GM21576 (cell line): Measurements from ENCODE around the gene KCNJ14.

ENCODE experiments used
- ATAC-seq: cut with Tn5 transposase; IDR thresholded peaks from one replicate; pipeline ENCODE4 v1.9.1; 2021; ENCODE audit warnings: mild to moderate bottlenecking, moderate library complexity; ENCODE audit not compliant: unreplicated experiment

Gene KCNJ14

DNA sequence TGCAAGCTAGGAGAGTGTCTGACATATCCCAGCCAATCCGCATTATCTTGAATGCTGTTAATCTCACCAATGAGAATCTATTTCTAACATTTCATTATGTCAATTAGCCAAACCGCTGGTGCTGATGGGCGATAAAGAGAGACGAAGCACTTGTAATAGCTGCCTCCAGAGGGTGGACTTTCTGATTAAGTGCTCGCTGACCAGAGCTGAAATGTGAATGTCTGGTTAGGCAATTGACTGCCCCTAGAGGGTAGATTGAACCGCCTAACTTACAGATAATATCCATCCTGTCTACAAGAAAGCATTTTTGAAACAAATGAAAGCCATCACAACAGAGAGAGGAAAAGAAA, 10.1 kb upstream of the KCNJ14 start:
- ATAC-seq, result peak; percentile 23

DNA sequence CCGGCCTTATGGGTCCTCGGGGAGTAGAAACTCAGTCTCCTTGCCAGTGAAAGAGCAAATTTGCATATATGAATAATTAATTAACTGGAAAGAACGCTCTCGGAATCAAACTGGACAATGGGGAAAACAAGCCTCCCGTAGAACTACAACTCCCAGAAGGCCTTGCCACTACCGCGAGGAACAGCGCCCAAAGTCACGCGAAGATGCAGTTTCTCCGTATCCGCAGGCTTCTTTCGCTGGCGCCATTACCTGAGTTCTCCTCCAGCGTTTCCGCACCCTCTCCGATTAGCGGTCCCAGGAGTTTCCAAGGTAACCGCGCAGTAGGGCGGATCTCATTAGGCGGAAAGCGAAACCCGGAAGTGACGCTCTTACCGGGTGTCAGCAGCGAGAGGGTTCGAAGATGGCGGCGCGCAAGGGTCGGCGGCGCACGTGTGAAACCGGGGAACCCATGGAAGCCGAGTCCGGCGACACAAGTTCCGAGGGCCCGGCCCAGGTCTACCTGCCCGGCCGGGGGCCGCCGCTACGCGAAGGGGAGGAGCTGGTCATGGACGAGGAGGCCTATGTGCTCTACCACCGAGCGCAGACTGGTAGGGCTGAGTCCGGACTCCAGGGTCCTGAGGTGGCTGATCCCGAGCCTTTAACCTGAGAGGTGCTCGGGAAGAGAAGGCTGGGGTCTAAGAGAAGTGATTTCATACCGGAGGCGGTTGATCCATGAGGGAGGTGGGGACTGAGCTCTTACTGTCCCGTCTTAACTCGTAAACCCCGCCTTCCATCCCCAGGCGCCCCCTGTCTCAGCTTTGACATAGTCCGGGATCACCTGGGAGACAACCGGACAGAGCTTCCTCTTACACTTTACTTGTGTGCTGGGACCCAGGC, 9.5 kb upstream of the KCNJ14 start, which contains the start of gene GRWD1:
GRWD1 (plus strand) TSS at position 378 of the 876 bp plus-strand sequence; CDS start at position 401, 23 bp downstream.
- peak; percentile 66 for ATAC-seq

DNA sequence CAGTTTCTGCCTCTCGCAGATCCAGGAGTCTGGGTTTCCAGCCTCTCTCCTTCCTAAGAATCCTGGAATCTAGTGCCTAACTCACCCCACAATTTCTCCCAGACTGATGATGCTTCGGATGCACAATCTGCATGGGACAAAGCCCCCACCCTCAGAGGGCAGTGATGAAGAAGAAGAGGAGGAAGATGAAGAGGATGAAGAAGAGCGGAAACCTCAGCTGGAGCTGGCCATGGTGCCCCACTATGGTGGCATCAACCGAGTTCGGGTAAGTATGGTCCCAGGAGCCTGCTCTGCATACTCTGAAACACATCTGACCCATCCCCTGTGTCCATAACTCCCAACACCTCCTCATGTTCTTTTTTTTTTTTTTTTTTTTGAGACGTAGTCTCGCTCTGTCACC, 8.8 kb upstream of the KCNJ14 start:
- ATAC-seq, result no peak

DNA sequence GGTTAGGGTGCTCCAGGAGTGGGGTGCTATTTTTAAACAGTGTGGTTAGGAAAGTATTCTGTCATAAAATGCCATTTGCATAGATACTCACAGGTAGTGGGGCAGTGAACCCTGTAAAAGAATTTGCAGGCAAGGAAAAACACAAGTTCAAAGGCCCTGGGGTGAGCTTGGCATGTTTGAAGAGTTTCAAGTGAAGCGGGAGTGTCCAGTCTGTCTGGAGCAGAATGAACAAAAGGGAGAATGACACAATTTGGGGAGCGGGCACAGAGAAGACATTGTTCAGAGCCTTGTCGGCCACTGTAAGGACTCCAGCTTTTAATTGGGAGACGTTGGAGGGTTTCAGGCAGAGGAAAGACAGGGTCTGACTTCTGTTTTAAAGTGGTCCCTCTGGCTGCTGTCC, 6.8 kb upstream of the KCNJ14 start:
- no peak for ATAC-seq

DNA sequence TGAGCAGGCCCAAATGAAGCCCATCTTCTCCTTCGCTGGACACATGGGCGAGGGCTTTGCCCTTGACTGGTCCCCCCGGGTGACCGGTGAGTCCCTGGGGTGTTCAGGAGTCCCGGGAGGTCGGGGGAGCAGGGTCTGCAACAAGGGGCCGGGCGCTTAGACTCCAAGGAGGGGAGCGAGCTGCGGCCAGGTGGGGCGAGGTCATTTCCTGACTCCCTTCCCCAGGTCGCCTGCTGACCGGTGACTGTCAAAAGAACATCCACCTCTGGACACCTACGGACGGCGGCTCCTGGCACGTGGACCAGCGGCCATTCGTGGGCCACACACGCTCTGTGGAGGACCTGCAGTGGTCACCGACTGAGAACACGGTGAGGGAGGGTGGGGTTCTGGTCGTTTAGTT, 4.9 kb upstream of the KCNJ14 start:
- no peak for ATAC-seq

DNA sequence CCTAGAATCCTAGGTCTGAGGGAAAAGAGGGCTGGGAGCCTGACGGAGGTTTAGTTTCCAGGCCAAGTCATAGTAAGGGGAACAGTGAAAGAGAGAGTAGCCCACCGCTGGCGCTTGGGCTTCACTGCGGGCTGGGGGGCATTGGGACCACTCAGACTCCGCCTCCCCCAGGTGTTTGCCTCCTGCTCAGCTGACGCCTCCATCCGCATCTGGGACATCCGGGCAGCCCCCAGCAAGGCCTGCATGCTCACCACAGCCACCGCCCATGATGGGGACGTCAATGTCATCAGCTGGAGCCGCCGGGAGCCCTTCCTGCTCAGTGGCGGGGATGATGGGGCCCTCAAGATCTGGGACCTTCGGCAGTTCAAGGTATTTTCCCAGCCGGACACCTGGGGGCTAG, 4.5 kb upstream of the KCNJ14 start:
- no peak for ATAC-seq

DNA sequence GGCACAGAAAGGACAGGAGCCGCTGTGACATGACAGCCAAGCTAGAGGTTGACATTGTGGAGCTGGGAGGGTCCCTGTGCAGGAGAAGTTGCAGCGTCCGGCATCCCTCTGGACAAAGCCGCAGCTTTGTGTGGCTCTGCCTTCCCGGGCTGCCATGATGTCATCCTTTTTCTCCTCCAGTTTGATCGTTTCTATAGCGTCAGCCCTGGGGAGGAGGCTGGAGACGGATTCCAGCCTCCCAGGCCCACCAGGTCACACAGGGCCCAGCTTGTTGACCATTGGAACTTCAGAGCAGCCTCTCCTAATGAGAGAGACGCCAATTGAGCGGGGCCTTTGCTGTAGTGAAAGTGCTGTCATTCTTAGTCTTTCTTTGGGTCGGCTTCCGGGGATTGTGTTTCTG, 3.8 kb upstream of the KCNJ14 start:
- ATAC-seq, result no peak

DNA sequence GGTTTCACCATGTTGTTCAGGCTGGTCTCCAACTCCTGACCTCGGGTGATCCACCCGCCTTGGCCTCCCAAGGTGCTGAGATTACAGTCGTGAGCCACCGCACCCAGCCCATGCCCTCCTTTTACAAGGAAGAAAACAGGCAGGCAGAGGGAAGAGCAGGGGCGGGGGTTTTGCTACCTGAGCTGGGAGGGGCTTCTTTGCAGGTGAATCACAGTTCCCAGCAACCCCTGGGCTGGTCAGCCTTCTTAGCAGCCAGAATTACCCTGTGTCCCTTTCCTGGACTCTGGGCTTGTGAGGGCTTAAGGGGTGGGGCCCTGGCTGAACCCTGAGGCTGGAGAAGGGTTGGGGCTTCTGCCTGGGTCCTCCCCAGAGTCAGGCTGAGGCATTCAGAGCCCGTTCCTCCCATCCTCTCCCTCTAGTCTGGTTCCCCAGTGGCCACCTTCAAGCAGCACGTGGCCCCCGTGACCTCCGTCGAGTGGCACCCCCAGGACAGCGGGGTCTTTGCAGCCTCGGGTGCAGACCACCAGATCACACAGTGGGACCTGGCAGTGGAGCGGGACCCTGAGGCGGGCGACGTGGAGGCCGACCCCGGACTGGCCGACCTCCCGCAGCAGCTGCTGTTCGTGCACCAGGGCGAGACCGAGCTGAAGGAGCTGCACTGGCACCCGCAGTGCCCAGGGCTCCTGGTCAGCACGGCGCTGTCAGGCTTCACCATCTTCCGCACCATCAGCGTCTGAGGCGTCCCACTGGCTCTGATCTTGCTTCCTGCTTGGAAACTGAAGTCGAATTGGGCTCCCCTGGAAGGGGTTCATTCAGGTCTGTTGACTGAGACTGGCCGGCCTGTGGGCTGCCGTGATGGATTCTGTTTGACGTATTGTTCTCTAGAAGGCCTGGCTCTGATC, 2.8 kb upstream of the KCNJ14 start:
- no peak for ATAC-seq

DNA sequence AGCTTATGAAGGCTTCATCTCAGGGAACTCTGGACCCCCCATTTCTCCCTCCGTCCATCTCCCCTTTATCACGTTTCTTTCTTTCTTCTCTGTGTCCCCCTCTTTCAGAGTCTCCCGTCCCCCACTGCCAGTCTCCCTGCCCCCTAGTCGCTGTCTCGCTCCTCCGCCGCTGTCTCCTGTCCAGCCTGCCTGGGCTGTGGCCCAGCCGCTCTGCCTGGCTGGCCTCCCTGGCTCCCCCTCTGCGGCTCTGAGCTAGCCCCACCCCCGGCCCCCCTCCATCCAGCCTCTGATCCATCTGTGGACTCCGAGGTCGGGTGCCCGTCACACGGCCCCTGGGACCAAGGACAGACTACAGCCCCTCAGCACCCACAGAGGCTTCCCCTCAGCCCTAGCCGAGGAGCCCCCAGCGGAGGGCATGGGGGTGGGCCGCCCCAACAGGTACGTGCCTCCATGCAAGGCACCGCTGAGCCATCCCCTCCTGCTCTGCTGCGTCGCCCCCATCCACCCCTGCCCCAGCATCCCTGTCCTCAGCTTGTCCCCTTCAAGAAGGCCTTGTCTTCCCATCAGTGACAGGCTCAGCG, 1.1 kb upstream of the KCNJ14 start:
- ATAC-seq, result no peak

DNA sequence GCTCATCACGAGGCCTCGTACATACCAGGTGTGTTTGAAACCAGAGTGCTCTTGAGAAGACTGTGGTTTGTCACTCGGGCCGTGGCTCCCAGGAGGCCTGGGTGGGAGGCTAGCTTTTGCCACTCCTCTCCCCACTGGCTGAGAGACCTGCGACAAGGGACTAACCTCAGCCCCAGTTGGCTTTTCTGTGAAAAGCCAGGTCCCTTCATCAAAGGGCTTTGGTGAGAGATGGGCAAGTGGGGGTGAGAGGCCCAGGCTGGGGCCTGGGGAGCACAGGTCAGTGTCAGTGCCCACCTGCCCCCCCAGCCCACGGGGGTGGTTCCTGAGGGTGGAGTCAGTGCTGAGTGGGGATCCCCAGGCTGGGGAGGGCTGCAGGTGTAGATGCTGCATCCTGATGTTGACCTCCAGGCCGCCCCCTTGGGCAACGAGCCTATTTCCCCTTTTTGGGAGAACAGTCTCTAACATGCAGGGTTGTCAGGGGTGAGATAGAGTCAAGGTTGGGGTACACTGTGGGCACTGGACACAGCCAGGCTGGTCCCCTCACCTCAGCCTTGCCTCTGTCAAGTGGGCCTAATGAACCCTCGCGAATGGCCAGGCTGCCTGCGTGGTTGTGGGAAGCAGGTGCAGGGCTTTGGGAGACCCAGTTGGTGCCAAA, 661 bp downstream of the KCNJ14 start:
- ATAC-seq, result no peak

DNA sequence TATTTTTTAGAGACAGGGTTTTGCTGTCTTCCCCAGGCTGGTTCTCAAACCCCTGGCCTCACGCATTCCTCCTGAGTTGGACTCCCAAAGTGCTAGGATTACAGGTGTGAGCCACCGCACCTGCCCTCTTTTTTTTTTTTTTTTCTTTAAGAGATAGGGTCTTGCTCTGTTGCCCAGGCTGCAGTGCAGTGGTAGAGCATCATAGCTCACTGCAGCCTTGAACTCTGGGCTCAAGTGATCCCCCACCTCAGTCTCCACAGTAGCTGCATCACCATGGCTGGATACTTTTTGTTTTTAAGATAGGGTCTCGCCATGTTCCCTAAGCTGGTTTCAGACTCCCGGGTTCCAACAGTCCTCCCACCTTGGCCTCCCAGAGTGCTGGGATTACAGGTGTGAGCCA, 1.5 kb downstream of the KCNJ14 start:
- ATAC-seq, result no peak

DNA sequence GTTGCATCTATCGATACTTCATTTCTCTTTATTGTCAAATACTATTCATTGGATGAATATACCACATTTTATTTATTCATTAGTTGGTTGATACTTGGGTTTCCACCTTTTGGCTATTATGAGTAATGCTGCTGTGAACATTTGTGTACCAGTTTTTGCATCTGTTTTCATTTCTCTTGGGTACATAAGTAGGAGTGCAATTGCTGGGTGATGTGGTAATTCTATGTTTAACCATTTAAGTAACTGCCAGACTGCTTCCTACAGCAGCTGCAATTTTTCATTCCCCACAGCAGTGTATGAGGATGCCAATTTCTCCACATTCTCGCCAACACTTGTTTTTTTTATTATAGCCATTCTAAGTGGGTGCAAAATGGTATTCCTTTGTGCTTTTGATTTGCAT, 2.6 kb downstream of the KCNJ14 start:
- ATAC-seq, result no peak

DNA sequence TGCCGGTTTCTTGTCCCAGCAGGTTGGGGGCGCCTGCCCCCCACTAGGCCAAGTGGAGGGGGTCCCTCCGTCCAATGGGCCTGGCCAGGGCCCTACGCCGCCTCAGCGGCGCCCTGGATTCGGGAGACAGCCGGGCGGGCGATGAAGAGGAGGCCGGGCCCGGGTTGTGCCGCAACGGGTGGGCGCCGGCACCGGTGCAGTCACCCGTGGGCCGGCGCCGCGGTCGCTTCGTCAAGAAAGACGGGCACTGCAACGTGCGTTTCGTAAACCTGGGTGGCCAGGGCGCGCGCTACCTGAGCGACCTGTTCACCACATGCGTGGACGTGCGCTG, 6.2 kb downstream of the KCNJ14 start:
- ATAC-seq, result no peak

DNA sequence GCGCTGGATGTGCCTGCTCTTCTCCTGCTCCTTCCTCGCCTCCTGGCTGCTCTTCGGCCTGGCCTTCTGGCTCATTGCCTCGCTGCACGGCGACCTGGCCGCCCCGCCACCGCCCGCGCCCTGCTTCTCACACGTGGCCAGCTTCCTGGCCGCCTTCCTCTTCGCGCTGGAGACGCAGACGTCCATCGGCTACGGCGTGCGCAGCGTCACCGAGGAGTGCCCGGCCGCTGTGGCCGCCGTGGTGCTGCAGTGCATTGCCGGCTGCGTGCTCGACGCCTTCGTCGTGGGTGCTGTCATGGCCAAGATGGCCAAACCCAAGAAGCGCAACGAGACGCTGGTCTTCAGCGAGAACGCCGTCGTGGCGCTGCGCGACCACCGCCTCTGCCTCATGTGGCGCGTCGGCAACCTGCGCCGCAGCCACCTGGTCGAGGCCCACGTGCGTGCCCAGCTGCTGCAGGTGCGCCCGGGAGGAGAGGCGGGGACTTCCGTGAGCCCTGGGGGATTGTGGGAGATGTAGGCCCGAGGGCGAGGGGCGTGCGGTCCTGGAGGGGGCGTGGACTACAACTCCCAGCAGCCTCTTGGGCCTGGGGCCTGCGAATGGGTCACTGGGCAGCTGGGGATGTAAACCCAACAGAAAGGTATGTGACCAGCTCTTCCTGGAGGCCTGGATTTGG, 6.7 kb downstream of the KCNJ14 start:
- no peak for ATAC-seq

DNA sequence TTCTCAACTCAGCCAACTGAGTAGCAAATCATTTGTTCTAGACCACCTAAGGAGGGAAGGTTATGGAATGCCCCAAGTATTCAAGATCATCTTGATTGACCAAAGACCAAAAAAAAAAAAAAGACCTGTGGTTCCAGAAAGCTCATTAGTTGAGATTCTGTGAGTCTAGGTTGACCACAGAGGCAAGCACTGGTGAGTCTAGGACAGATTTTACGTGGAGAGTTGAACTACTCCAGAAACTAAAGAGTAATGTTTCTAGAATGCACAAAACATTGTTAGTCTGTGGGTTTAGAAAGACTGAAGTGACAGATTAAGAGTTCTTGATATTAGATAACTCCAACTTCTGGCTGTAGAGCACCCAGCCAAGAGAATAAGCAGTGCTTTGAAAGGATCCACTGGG, 9.8 kb downstream of the KCNJ14 start:
- no peak for ATAC-seq

DNA sequence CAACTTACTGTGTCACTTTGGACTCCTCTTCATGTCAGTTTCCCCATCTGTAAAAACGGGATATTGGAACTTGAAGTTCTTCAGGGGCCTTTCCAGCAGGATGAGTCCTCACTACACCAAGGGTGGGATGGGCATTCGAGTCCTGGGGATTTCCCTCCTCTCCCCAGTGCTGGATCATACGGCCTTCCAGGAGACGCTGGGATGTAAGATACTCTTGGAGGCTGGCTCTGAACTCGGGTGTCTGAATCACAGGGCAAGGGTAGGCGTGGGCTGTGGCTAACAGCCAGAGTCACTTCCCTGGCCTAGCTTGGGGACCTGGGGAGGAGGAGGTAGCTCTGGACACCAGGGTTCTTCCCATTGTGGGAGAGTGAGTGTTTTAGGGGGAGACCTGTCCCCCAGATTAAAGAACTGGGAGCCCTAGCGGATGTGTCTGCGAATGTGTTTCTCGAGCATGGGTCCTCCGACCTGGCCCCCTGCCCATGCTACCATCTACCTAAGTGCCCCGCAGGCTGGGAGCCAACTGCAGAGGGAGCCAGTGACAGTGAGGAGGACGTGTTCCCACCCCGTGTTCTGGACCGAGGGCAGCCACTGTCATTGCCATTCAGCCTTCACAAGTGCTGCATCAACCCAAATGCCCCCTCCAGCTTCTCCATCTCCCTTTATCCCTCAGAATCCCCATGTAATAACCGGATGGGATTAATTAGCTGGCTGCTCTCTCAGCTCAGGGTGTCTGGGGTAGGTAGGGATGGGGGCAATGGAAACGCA, 11.4 kb downstream of the KCNJ14 start:
- ATAC-seq, result no peak

DNA sequence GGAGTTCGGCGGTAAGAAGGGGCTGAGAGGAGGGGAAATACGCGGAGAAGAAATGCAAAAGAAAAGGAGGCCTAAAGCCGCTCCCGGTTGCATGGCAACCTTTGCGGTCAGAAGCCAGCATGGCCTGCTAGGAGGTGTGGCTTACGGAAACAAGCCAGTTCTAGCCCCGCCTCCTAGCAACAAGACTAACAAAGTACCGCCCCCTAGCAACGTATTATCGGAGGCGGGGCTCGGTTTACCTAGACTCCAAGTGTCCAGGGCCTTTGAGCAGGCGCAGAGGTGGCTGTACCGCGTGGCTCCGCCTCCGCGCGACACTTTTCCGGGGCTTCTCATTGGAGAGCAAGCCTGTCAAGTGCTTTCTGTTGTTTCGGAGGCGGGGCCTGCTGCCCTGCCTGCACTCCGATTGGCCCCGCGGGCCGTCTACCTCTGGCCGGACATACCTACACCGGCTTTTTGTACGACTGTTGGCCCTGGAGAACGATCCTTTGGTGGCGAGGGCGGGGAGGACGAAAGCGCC, 13.5 kb downstream of the KCNJ14 start:
- ATAC-seq, result peak; percentile 85

DNA sequence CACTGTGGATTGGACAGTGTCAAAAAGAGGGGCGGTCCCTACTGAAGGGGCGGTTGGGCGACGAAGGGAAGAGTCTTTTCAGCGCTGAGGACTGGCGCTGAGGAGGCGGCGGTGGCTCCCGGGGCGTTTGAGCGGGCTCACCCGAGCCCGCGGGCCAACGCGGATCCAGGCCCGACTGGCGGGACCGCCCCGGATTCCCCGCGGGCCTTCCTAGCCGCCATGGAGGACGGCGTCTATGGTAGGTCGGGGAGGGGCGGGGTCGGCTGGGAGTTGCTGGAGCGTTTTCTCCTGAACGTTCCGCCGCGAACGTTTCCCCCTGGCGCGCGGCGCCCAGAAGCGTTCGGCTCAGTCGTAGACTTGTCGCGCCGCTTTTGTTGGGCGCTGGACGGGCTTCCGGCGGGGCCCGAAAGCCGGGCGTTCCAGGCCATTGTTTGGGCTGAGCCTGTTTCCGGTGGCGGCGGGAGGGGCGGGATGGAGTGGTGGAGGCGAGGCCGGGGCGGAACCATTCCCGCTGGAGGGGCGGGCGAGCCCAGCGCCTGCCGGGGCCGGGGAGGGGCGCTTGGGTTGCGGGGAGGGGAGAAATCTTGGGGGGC, 14.0 kb downstream of the KCNJ14 start, which contains the start of gene CYTH2:
CYTH2 (plus strand) TSS at position 81 of the 593 bp plus-strand sequence; CDS start at position 220, 139 bp downstream.
- ATAC-seq, result no peak
